Right kidney (tissue), 9 donors: ENCODE measurements around the gene NAA80.

ENCODE experiments used
- DNase-seq: peaks from one replicate; pipeline ENCODE4 v3.0.0-alpha.2; 2016
- long read RNA-seq, 8 donors: transcript quantifications; one replicate each; lab custom pipeline, GENCODE V29; 2026

NAA80 gene
- long read RNA-seq, donor 1, partial matches to known transcripts = 0 of 1 reads
- long read RNA-seq, donor 1, other reads (novel, unspliced or antisense) = 0 of 1 reads
- long read RNA-seq, donor 2, partial matches to known transcripts = 0 of 2 reads
- long read RNA-seq, donor 2, other reads (novel, unspliced or antisense) = 0 of 2 reads
- long read RNA-seq, donor 3, partial matches to known transcripts = 0 of 3 reads
- long read RNA-seq, donor 3, other reads (novel, unspliced or antisense) = 0 of 3 reads
- long read RNA-seq, donor 4, partial matches to known transcripts = 0 of 2 reads
- long read RNA-seq, donor 4, other reads (novel, unspliced or antisense) = 0 of 2 reads
- long read RNA-seq, donor 5, partial matches to known transcripts = 0 of 1 reads
- long read RNA-seq, donor 5, other reads (novel, unspliced or antisense) = 0 of 1 reads
- long read RNA-seq, donor 6, partial matches to known transcripts = 0 of 2 reads
- long read RNA-seq, donor 6, other reads (novel, unspliced or antisense) = 0 of 2 reads
- long read RNA-seq, donor 7, partial matches to known transcripts = 0 of 3 reads
- long read RNA-seq, donor 7, other reads (novel, unspliced or antisense) = 0 of 3 reads
- long read RNA-seq, donor 8, partial matches to known transcripts = 0 of 4 reads
- long read RNA-seq, donor 8, other reads (novel, unspliced or antisense) = 0 of 4 reads

- DNase-seq = peak; percentile 91
Observed at GRCh38 chr3:50298836-50299637, at the start of gene NAA80, which contains the start of gene HYAL3. Gene NAA80 (minus strand): TSS chr3:50299405. CDS start chr3:50297463, 1,942 bp downstream. Gene HYAL3 (minus strand): TSS chr3:50299405. CDS start chr3:50295602, 3,803 bp downstream.

GRCh38 chr3:50347187-50347813, 48.1 kb upstream of the NAA80 start:
- no peak for DNase-seq

- DNase-seq = peak; percentile 67
Observed at GRCh38 chr3:50345586-50346234, 46.5 kb upstream of the NAA80 start, which contains the start of gene ZMYND10. Gene ZMYND10 (minus strand): TSS chr3:50345732. CDS start chr3:50345579, 153 bp downstream.

GRCh38 chr3:50345008-50345407, 45.8 kb upstream of the NAA80 start:
- DNase-seq = no peak

GRCh38 chr3:50342813-50343633, 43.8 kb upstream of the NAA80 start:
- DNase-seq = no peak

GRCh38 chr3:50341996-50342650, 42.9 kb upstream of the NAA80 start:
- no peak for DNase-seq

GRCh38 chr3:50341537-50341936, 42.3 kb upstream of the NAA80 start:
- DNase-seq = no peak

- peak; percentile 71 for DNase-seq
Observed at GRCh38 chr3:50340448-50341329, 41.5 kb upstream of the NAA80 start, which contains the start of gene RASSF1. Gene RASSF1 (minus strand): TSS chr3:50340836. CDS start chr3:50340805, 31 bp downstream.

- DNase-seq = no peak
Observed at GRCh38 chr3:50340147-50340447, 40.9 kb upstream of the NAA80 start.

- DNase-seq = no peak
Observed at GRCh38 chr3:50339485-50340146, 40.4 kb upstream of the NAA80 start.

- no peak for DNase-seq
Observed at GRCh38 chr3:50338965-50339364, 39.8 kb upstream of the NAA80 start.

GRCh38 chr3:50337175-50337861, 38.1 kb upstream of the NAA80 start:
- peak; percentile 94 for DNase-seq

- no peak for DNase-seq
Observed at GRCh38 chr3:50336452-50337174, 37.4 kb upstream of the NAA80 start.

- no peak for DNase-seq
Observed at GRCh38 chr3:50334339-50335075, 35.3 kb upstream of the NAA80 start.

- no peak for DNase-seq
Observed at GRCh38 chr3:50333744-50334328, 34.6 kb upstream of the NAA80 start.

- no peak for DNase-seq
Observed at GRCh38 chr3:50331364-50331907, 32.2 kb upstream of the NAA80 start.
